GM19193 (cell line): Measurements from ENCODE around the gene SNX27.

Source experiments
- POLR2A ChIP-seq: IDR thresholded peaks from 4 replicates; pipeline ENCODE4 v1.6.1; 2011; ENCODE audit not compliant: insufficient read depth, insufficient read length; ENCODE audit errors: extremely low read depth

The SNX27 gene

GRCh38 chr1:151661751-151662150 is 49.9 kb downstream of the SNX27 start:
- no peak for TF ChIP-seq POLR2A

GRCh38 chr1:151668090-151668489 is 56.2 kb downstream of the SNX27 start:
- TF ChIP-seq POLR2A: no peak

- no peak for TF ChIP-seq POLR2A
Observed at GRCh38 chr1:151673407-151673806, 61.6 kb downstream of the SNX27 start.

- TF ChIP-seq POLR2A: no peak
Observed at GRCh38 chr1:151680391-151680790, 68.5 kb downstream of the SNX27 start.

GRCh38 chr1:151680826-151681225 is 69.0 kb downstream of the SNX27 start:
- no peak for TF ChIP-seq POLR2A

GRCh38 chr1:151681923-151682322 is 70.1 kb downstream of the SNX27 start:
- TF ChIP-seq POLR2A: no peak

- no peak for TF ChIP-seq POLR2A
Observed at GRCh38 chr1:151684128-151684527, 72.3 kb downstream of the SNX27 start.

GRCh38 chr1:151686561-151686960 is 74.7 kb downstream of the SNX27 start:
- TF ChIP-seq POLR2A: no peak

GRCh38 chr1:151689494-151689893 is 77.6 kb downstream of the SNX27 start:
- TF ChIP-seq POLR2A: no peak

- TF ChIP-seq POLR2A: no peak
Observed at GRCh38 chr1:151692226-151692625, 80.4 kb downstream of the SNX27 start.

GRCh38 chr1:151693057-151693651 is 81.3 kb downstream of the SNX27 start:
- TF ChIP-seq POLR2A: no peak

GRCh38 chr1:151701515-151701914 is 89.7 kb downstream of the SNX27 start:
- TF ChIP-seq POLR2A: no peak

- no peak for TF ChIP-seq POLR2A
Observed at GRCh38 chr1:151702936-151703335, 91.1 kb downstream of the SNX27 start.

GRCh38 chr1:151703813-151704212 is 92.0 kb downstream of the SNX27 start:
- TF ChIP-seq POLR2A: no peak

GRCh38 chr1:151704246-151704645 is 92.4 kb downstream of the SNX27 start:
- no peak for TF ChIP-seq POLR2A

GRCh38 chr1:151705146-151705545 is 93.3 kb downstream of the SNX27 start:
- no peak for TF ChIP-seq POLR2A

GRCh38 chr1:151705753-151706463 is 94.1 kb downstream of the SNX27 start:
- TF ChIP-seq POLR2A: no peak
